HG02870 (cell line): ENCODE data around the gene MEGF11.

Experiments used
- ATAC-seq: cut with Tn5 transposase; IDR thresholded peaks from one replicate; pipeline ENCODE4 v1.9.1; 2021; ENCODE audit warnings: mild to moderate bottlenecking, moderate library complexity; ENCODE audit not compliant: unreplicated experiment

The MEGF11 gene

DNA sequence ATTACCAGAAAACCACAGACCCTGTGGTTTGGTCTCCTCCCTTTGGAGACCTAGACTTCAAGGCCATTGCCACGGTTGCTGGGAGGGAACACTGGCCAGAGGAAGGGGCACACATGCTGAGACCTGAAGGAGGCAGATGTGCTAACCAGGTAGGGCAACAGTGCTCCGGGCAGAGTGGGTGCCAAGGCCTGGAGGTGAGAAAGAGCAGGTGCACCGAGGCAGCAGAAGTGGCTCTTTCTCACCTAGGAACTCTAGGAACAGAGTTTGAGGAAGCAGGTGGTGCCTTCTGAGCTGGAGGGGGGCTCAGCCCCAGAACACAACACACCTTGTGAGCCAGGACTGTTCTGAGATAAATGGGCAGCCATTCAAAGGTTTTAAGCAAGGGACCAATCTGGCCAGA lies 106.1 kb downstream of the MEGF11 start:
- ATAC-seq, result no peak

DNA sequence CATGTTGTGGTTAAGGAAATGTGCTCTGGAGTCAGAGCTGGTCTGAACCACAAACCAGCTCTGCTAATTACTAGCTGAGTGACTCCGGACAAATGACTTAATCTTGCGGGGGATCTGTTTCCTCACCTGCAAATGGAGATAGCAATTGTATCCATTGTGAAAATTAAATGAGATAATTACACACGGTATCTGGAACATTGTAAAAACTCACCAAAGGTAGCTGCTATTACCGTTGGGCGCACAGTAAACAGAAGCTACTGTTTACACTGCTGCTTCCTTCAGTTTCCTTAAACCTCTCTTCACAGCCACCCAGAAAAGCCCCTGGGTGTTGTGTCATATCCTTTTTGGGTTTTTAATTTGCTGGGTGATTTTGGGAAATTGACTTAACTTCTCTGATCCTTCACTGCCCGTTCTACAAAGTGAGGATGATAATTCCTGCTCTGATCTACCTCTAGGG lies 107.8 kb downstream of the MEGF11 start:
- ATAC-seq, result no peak

DNA sequence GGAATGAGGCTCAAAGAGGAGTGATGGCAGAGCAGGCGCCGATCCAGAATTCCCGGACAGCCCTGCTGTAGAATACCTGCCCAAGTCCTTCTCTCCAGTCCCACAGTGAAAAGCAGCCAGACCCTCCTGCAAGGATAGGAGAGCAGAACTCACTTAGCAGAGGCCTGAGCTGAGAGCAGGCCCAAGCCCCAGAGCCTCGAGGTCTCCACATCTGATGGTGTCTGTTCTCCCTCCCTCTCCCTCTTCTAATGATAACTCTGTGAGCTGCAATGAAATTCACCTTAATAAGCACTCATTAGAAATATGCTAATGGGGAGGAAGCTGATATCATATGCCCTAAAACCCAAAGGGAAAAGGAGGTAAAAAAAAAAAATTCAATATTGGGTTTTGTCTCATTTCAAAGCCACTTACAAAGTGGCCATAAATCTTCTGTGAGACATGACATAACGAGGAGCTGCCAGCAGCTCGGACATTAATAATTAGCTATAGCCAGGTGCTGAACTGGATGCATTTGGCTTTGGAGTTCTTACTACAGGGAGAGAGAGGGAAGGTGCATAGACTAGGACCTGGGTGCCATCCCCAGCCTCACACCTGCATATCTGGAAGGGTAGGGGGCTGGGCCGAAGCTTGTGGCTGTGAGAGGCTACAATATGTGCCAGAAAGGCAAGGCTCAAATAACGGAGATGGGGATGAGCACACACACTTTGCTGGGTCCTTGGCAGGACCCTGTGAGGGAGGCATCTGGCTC lies 108.4 kb downstream of the MEGF11 start:
- no peak for ATAC-seq

DNA sequence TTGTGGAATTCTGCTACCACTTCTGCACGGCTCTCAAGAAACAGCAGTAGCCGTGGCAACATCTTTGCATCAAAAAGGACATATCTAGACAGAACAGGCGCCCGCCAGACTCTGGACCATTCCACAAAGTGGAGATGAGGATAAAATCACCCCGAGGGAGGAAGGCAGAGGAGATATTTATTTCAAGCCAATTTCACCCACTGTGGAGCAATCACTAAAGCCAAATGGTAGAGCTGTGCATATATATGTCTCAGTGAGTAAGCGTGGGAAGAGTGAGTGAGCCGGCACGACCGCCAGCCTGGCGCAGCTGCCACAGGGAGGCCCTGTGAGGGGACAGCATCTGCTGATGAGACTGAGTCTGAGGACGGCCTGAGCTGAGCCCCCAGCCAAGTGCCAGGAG lies 111.3 kb downstream of the MEGF11 start:
- no peak for ATAC-seq

DNA sequence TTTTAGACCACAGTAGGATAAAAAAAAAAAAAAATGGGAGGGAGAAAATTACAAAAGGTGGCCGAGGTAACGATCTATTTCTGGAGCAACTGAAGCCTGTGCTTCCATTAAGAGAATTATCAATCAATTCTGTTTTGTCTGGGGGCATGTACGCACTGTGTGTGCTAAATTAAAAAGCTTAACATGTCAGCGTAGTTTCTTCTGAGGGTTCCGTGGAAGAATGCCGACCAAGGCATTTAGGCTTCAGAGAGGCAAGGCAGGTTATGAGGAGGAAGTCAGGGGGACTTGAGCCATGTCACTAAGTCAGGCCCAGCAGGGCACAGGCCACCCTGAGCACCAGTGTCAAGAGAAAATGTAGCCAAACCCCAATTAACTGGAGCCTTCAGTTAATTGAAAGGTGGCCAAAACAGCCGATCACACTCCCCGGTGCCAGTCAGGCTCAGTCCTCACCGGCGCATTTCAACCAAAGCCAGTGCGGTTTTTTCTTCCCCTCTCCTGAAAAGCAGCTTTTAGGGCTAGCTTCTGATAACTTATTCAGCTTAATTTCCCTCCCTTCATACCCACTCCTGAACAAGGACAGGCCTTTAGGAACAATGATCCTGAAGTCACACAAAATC lies 113.9 kb downstream of the MEGF11 start:
- no peak for ATAC-seq

GRCh38 chr15:66138892-66139590 lies 114.5 kb downstream of the MEGF11 start:
- no peak for ATAC-seq

DNA sequence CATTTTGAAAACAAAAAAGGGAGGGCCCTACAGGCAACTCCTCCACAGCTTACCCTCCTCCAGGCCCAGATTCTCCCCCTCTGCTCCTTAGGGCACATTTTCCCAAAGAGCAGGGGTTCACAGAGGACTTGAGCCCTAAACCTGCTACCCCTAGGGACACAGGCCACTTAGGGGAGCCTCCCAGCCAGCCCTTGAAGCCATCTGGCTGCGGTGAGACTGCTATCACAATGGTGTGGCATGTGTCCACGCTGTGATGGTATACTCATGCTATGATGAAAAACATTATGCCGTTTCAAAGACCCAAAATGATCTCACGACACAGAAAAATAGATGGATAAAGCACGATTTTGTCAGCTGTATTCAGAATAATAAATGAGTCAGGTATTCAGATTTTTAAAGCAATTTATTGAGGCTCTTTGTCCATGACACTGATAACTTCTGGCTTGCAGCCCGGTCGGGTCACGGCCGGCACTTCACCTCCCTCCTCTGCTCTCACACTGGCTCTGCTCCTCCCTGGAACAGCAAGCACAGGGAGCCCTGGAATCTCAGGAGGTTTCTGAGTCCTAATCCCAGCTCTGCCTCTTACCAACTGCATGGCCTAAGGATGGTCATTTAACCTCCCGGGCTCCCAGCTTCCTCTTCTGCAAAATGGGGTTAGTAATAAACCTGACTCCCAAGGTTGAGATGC lies 115.3 kb downstream of the MEGF11 start:
- ATAC-seq, result no peak

GRCh38 chr15:66136948-66137347 lies 116.6 kb downstream of the MEGF11 start:
- ATAC-seq, result no peak

DNA sequence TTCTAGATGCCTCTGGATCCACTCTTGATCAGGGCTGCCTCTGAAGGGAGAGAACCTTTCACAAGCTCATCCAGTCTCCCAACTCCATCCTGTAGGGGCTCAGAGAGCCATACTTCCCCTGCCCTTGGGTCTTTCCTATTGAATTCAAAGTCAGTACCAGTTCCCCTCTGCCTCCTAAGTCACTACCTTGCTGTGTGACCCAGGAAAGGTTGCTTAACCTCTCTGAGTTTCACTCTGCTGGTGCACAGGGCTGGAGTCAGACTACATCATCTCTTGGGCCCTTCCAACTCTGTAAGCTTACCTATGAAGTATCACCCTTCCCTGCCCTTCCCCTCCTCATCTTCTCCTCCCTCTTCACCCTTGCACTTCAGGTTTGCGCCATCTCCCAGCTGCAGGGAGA lies 117.9 kb downstream of the MEGF11 start:
- no peak for ATAC-seq

- ATAC-seq, result no peak
Observed at GRCh38 chr15:66134284-66134683, 119.3 kb downstream of the MEGF11 start.

GRCh38 chr15:66133247-66133885 lies 120.2 kb downstream of the MEGF11 start:
- no peak for ATAC-seq

- no peak for ATAC-seq
Observed at GRCh38 chr15:66132251-66132816, 121.2 kb downstream of the MEGF11 start.

- ATAC-seq, result no peak
Observed at GRCh38 chr15:66131831-66132230, 121.7 kb downstream of the MEGF11 start.

GRCh38 chr15:66131200-66131599 lies 122.3 kb downstream of the MEGF11 start:
- no peak for ATAC-seq

GRCh38 chr15:66130496-66131034 lies 123.0 kb downstream of the MEGF11 start:
- no peak for ATAC-seq

DNA sequence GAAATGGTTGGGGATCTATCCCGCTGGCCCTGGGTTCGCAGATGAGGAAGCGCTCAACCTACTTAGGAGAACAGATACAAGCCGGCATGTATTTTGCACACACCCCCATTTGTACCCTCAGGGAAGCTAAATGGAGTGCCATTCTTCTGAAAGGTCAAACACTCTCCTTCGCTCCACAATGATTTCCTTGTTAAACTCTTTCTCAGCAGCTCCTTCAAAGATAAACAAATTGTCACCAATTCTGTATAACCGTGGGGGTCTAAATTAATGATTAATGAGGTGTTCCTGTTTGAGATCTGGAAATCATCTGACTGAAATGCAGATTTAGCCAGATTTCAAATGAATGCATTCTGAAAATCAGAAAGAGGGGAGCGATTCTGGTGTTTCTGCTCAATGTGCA lies 124.0 kb downstream of the MEGF11 start:
- no peak for ATAC-seq

- no peak for ATAC-seq
Observed at GRCh38 chr15:66128116-66128680, 125.4 kb downstream of the MEGF11 start.

GRCh38 chr15:66126456-66126855 lies 127.1 kb downstream of the MEGF11 start:
- ATAC-seq, result no peak

GRCh38 chr15:66126031-66126441 lies 127.5 kb downstream of the MEGF11 start:
- ATAC-seq, result no peak

GRCh38 chr15:66124651-66125050 lies 128.9 kb downstream of the MEGF11 start:
- no peak for ATAC-seq
